Measurements from ENCODE around the gene AQP12B.
"Not testable (repeated sequence)": the region's sequence is repeated elsewhere in the genome, so short reads cannot be mapped to it uniquely, and the experiment has no call there.

AQP12B gene

DNA sequence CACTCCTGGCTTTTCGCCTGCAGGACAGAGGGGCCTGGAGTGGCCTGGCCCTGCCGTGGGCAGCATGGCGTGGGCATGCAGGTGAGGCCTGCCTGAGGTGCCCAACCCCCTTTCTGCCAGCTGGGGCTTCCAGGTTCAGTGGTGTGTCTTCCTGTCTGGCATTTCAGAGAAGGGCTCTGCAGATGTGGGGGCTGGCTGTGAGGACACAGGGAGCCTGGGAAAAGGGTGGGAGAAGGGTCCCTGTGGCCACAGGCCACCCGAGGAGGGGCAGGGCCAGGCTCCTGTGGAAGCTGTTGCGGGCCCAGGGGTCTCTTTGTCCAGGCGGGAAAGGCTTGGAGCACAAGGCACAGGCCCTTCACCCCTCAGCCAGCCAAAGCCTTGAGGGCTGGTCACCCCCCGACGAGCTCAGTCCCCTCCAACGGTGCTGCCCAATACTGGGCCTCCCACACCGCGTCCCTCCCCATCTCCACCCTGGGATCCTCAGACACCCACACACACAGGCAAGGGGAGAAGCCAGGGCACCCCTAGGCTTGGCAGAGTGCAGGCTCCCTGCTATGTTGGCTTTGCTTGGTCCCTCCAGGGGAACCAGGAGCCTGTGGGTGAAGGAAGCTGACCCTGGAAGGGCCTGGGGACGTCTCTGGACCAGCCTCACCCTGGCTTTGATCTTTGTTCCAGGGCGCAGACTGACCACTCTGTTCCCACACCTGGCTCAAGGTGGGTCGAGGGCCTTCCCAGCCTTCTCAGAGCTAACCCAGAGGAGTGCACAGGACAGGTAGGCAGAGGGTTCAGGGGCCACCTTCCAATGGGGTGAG lies 5.3 kb upstream of the AQP12B start:
- no peak overlapping the region for H3K4me3 ChIP-seq (ENCODE audit: low read depth, low read length)
- H3K36me3 ChIP-seq (replicated peaks) = no peaks in the 10 kb centered on the region
- in situ Hi-C loops (cut with HindIII; ENCODE audit: low pct_ligation_motif_present, low sequenced_read_pairs) = no loop called here
- H3K27me3 ChIP-seq (replicated peaks) = no peaks in the 10 kb centered on the region
- DNase-seq = no peak
- TF ChIP-seq CTCF (IDR thresholded peaks at IDR 0.05; ENCODE audit: low read depth, low read length, missing control alignments) = no peak
- H3K27ac ChIP-seq = no peak overlapping the region

- DNase-seq = no peak
- no peaks in the 10 kb centered on the region for H3K27me3 ChIP-seq (replicated peaks)
- TF ChIP-seq CTCF (IDR thresholded peaks at IDR 0.05; ENCODE audit: low read depth, low read length, missing control alignments) = no peak
- H3K27ac ChIP-seq = no peak overlapping the region
- H3K4me3 ChIP-seq (ENCODE audit: low read depth, low read length) = no peak overlapping the region
- no peaks in the 10 kb centered on the region for H3K36me3 ChIP-seq (replicated peaks)
- in situ Hi-C loops (cut with HindIII; ENCODE audit: low pct_ligation_motif_present, low sequenced_read_pairs) = no loop called here
Observed at GRCh38 chr2:240687045-240687740, 4.5 kb upstream of the AQP12B start.

DNA sequence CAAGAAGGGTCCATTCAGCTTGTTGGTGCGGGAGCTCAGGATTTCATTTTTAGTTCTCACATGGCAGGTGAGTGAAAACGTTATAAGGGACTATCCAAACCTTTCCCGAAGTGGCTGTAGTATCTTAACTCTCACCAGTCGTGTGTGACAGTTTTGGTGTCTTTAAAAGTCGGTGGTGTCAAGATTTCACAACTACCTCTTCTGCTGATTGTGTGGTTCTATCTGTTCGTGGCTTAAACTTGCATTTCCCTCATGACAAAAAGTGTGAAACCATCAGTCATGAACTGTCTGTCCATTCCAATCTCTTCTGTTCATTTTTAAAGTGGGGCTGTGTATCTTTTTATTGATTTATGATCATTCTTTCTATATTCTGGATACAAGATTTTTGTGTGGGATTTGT lies 3.8 kb upstream of the AQP12B start:
- TF ChIP-seq CTCF (IDR thresholded peaks at IDR 0.05; ENCODE audit: low read depth, low read length, missing control alignments) = no peak
- DNase-seq = no peak
- Histone ChIP-seq H3K27ac (no peak overlapping the region), H3K36me3 (replicated peaks) (no peaks in the 10 kb centered on the region), H3K4me3 (ENCODE audit: low read depth, low read length) (no peak overlapping the region), H3K27me3 (replicated peaks) (no peaks in the 10 kb centered on the region)
- in situ Hi-C loops (cut with HindIII; ENCODE audit: low pct_ligation_motif_present, low sequenced_read_pairs) = no loop called here

GRCh38 chr2:240685771-240686371 lies 3.2 kb upstream of the AQP12B start:
- no peak overlapping the region for H3K27ac ChIP-seq
- H3K27me3 ChIP-seq (replicated peaks) = no peaks in the 10 kb centered on the region
- no peaks in the 10 kb centered on the region for H3K36me3 ChIP-seq (replicated peaks)
- in situ Hi-C loops (cut with HindIII; ENCODE audit: low pct_ligation_motif_present, low sequenced_read_pairs) = no loop called here
- H3K4me3 ChIP-seq (ENCODE audit: low read depth, low read length) = no peak overlapping the region
- DNase-seq = no peak
- no peak for TF ChIP-seq CTCF (IDR thresholded peaks at IDR 0.05; ENCODE audit: low read depth, low read length, missing control alignments)

- in situ Hi-C loops (cut with HindIII; ENCODE audit: low pct_ligation_motif_present, low sequenced_read_pairs); H3K27ac ChIP-seq; H3K4me3 ChIP-seq (ENCODE audit: low read depth, low read length); H3K27me3 ChIP-seq (replicated peaks); DNase-seq; H3K36me3 ChIP-seq (replicated peaks): not testable (repeated sequence)
Observed at GRCh38 chr2:240683980-240684728, 1.5 kb upstream of the AQP12B start.

DNA sequence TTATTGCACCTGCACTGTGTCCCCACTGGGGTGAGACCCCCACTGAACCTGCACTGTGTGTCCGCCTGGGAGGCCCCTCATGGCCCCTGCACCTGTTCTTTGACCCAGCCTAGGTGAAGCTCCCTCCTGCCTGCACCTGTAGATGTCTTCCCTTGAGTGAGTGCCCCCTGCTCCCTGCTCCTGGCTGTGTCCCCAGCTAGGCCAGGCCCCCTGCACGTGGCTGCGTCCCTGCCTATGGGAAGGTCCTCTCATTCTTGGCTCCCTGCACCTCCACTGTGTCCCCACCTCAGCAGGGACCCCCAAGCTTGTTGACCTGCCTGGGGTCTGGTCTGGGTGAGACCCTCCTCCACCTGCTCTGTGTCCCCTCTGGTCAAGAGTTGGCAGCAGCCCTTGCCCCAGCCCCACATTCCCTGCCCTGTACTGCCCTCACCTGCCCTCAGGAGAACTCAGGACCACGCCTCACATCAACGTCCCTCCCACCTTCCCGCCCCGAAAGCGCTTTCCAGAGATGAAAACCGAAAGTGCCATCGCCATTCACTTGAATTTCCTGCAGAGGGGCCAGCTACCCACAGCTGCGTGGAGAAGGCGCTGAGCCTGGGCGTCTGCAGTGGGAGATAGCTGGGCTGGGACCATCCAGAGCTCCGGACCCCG lies 769 bp upstream of the AQP12B start:
- DNase-seq; H3K27ac ChIP-seq; H3K36me3 ChIP-seq (replicated peaks); H3K4me3 ChIP-seq (ENCODE audit: low read depth, low read length); in situ Hi-C loops (cut with HindIII; ENCODE audit: low pct_ligation_motif_present, low sequenced_read_pairs); H3K27me3 ChIP-seq (replicated peaks): not testable (repeated sequence)

GRCh38 chr2:240680185-240680584 lies 2.5 kb downstream of the AQP12B start:
- in situ Hi-C loops (cut with HindIII; ENCODE audit: low pct_ligation_motif_present, low sequenced_read_pairs); DNase-seq; H3K4me3 ChIP-seq (ENCODE audit: low read depth, low read length); H3K27ac ChIP-seq; H3K27me3 ChIP-seq (replicated peaks); H3K36me3 ChIP-seq (replicated peaks): not testable (repeated sequence)

DNA sequence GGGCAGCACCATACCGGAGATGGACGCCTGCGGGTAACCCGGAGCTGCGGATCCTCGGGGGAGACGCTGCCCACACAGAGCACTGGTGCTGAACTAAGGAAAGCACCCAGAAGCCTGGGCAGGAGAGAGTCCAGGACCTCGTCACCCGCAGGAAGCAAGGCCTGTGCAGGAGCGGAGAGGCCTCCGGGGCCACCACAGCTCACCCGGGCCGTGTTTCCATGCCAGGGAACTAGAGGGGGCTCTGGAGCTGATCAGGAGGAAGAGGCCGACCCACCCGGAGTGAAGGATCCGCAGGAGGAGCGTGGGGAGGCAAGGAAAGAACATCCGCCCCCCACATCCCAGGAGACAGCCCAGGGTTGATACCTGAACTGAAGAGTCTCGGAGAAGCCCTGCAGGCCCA lies 3.8 kb downstream of the AQP12B start:
- H3K27ac ChIP-seq; in situ Hi-C loops (cut with HindIII; ENCODE audit: low pct_ligation_motif_present, low sequenced_read_pairs); DNase-seq; H3K27me3 ChIP-seq (replicated peaks); H3K4me3 ChIP-seq (ENCODE audit: low read depth, low read length); H3K36me3 ChIP-seq (replicated peaks): not testable (repeated sequence)

DNA sequence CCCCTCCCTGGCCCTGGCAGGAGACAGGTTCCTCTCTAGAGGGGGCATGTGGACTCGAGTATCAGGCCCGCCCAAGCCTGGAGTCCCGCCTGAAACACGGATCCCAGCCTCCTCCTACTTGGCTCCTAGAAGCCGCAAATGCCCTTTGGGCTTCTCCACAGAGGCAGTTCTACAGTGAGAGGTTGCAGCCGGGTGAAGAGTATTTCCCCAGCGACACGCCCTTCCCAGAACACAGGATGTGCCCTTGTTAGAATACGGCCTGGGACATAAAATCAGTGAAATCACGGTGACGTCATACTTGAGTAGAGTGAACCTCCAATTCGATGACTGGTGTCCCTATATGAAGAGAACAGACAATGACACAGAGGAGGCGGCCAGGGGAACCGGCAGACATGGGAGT lies 4.6 kb downstream of the AQP12B start:
- H3K4me3 ChIP-seq (ENCODE audit: low read depth, low read length); H3K27ac ChIP-seq; H3K36me3 ChIP-seq (replicated peaks); H3K27me3 ChIP-seq (replicated peaks); DNase-seq; in situ Hi-C loops (cut with HindIII; ENCODE audit: low pct_ligation_motif_present, low sequenced_read_pairs): not testable (repeated sequence)
